ENCODE data around the gene BLOC1S3. TPM values are rescaled to one million over a fixed set of nuclear protein-coding genes. Genes with fewer than 3 reads are reported as not detected.

The BLOC1S3 gene
- total RNA-seq, 3 donors from 2014 or later (not counting 1 experiment from before 2014, with no cell fraction given), result 20.9 to 26.3 (median 21.8) TPM

- Mint-ChIP-seq H3K4me3 (no peak overlapping the region), H3K9me3 (no peaks in the 10 kb centered on the region), H3K27me3 (ENCODE audit: low read depth in 2 of 2) (no peaks in the 10 kb centered on the region), H3K4me1 (peaks cover under 1 to 22% of the 10 kb centered on the region in 2 donors), H3K36me3 (no peaks in the 10 kb centered on the region), H3K27ac (no peak overlapping the region)
- Histone ChIP-seq H3K4me3 (ENCODE audit: low read length) (no peak overlapping the region), H3K9me3 (ENCODE audit: control insufficient read depth, insufficient read depth, low read length) (no peaks in the 10 kb centered on the region), H3K4me1 (ENCODE audit: control insufficient read depth, insufficient read depth, low read length) (peaks cover 14% of the 10 kb centered on the region), H3K27me3 (ENCODE audit: control insufficient read depth, insufficient read depth, low read length) (no peaks in the 10 kb centered on the region), H3K27ac (ENCODE audit: low read length) (no peak overlapping the region), H3K36me3 (ENCODE audit: control insufficient read depth, insufficient read depth, low read length) (peaks cover 15% of the 10 kb centered on the region)
- DNase-seq (no peak), ATAC-seq (no peak)
- intact Hi-C loops (cut with micrococcal nuclease), result no loop called here
- 97% methylated on average over 24 of the region's 24 CpGs for WGBS (ENCODE audit: insufficient coverage)
- no peak for TF ChIP-seq CTCF (IDR thresholded peaks at IDR 0.05)
Observed at GRCh38 chr19:45139286-45140143, 39.1 kb upstream of the BLOC1S3 start.

GRCh38 chr19:45140144-45140503, 38.5 kb upstream of the BLOC1S3 start:
- no peaks in the 10 kb centered on the region for H3K27me3 Mint-ChIP-seq (ENCODE audit: low read depth in 2 of 2)
- no peaks in the 10 kb centered on the region for H3K9me3 Mint-ChIP-seq
- Histone ChIP-seq H3K4me3 (ENCODE audit: low read length) (no peak overlapping the region), H3K36me3 (ENCODE audit: control insufficient read depth, insufficient read depth, low read length) (peaks cover 17% of the 10 kb centered on the region), H3K27ac (ENCODE audit: low read length) (no peak overlapping the region), H3K4me1 (ENCODE audit: control insufficient read depth, insufficient read depth, low read length) (peaks cover 13% of the 10 kb centered on the region), H3K9me3 (ENCODE audit: control insufficient read depth, insufficient read depth, low read length) (no peaks in the 10 kb centered on the region), H3K27me3 (ENCODE audit: control insufficient read depth, insufficient read depth, low read length) (no peaks in the 10 kb centered on the region)
- H3K4me3 Mint-ChIP-seq, result no peak overlapping the region
- ATAC-seq (no peak), DNase-seq (no peak)
- intact Hi-C loops (cut with micrococcal nuclease), result no loop called here
- H3K4me1 Mint-ChIP-seq, result peaks cover 0 to 20% of the 10 kb centered on the region in 2 donors
- no peak overlapping the region for H3K27ac Mint-ChIP-seq
- no peaks in the 10 kb centered on the region for H3K36me3 Mint-ChIP-seq
- TF ChIP-seq CTCF (IDR thresholded peaks at IDR 0.05), result no peak
- WGBS (ENCODE audit: insufficient coverage), result 96% methylated on average over 7 of the region's 8 CpGs

GRCh38 chr19:45140533-45140932, 38.1 kb upstream of the BLOC1S3 start:
- no peak overlapping the region for H3K4me3 Mint-ChIP-seq
- H3K27me3 Mint-ChIP-seq (ENCODE audit: low read depth in 2 of 2), result no peaks in the 10 kb centered on the region
- ATAC-seq (no peak), DNase-seq (no peak)
- intact Hi-C loops (cut with micrococcal nuclease), result no loop called here
- H3K4me1 ChIP-seq (ENCODE audit: control insufficient read depth, insufficient read depth, low read length), result peaks cover 9% of the 10 kb centered on the region
- no peak for TF ChIP-seq CTCF (IDR thresholded peaks at IDR 0.05)
- no peak overlapping the region for H3K27ac ChIP-seq (ENCODE audit: low read length)
- 98% methylated on average over 11 of the region's 11 CpGs for WGBS (ENCODE audit: insufficient coverage)
- H3K36me3 Mint-ChIP-seq, result no peaks in the 10 kb centered on the region
- H3K9me3 ChIP-seq (ENCODE audit: control insufficient read depth, insufficient read depth, low read length), result no peaks in the 10 kb centered on the region
- H3K4me3 ChIP-seq (ENCODE audit: low read length), result no peak overlapping the region
- no peak overlapping the region for H3K27ac Mint-ChIP-seq
- peaks cover 0 to 20% of the 10 kb centered on the region in 2 donors for H3K4me1 Mint-ChIP-seq
- no peaks in the 10 kb centered on the region for H3K27me3 ChIP-seq (ENCODE audit: control insufficient read depth, insufficient read depth, low read length)
- no peaks in the 10 kb centered on the region for H3K9me3 Mint-ChIP-seq
- H3K36me3 ChIP-seq (ENCODE audit: control insufficient read depth, insufficient read depth, low read length), result peaks cover 18% of the 10 kb centered on the region
